Testis (tissue), 2 donors: ENCODE data around the gene CNGB1.

ENCODE experiments used
- CTCF ChIP-seq, 3 experiments: fragments of 450-650 bp in 2 of 3; fragments of 200-600 bp in 1 of 3; sonication (generic) in 1 of 3; IDR thresholded peaks; one replicate each; pipeline ENCODE4 v1.5.1; 2016 to 2019; ENCODE audit warnings: antibody characterized with exemption in 3 of 3, mild to moderate bottlenecking in 2 of 3, moderate library complexity in 1 of 3
- POLR2A ChIP-seq: fragments of 450-650 bp; IDR thresholded peaks from one replicate; pipeline ENCODE4 v1.6.1; 2017; ENCODE audit warnings: antibody characterized with exemption, mild to moderate bottlenecking, moderate library complexity

- no peak for TF ChIP-seq POLR2A
- TF ChIP-seq CTCF (IDR thresholded peaks at IDR 0.05), result no peak
These were observed 32.4 kb downstream of the CNGB1 start for GRCh38 chr16:57938484-57938883.
